Measurements from ENCODE around the gene FAXDC2.

FAXDC2 gene

GRCh38 chr5:154850255-154851062 is at the start of gene FAXDC2:
Gene FAXDC2, minus strand, starts transcription at chr5:154850603. Its CDS starts 12,425 bp downstream, at chr5:154838178.
- no peak for DNase-seq

GRCh38 chr5:154900066-154900465 is 49.7 kb upstream of the FAXDC2 start:
- DNase-seq, result no peak

- no peak for DNase-seq
These were observed 48.9 kb upstream of the FAXDC2 start for GRCh38 chr5:154899151-154899816.

GRCh38 chr5:154898210-154898609 is 47.8 kb upstream of the FAXDC2 start:
- DNase-seq, result no peak

- DNase-seq, result no peak
These were observed 46.3 kb upstream of the FAXDC2 start for GRCh38 chr5:154896562-154897165.

GRCh38 chr5:154895606-154896561 is 45.5 kb upstream of the FAXDC2 start:
- DNase-seq, result no peak

- DNase-seq, result no peak
These were observed 43.0 kb upstream of the FAXDC2 start for GRCh38 chr5:154893381-154893780.

- no peak for DNase-seq
These were observed 42.0 kb upstream of the FAXDC2 start for GRCh38 chr5:154892369-154892771.

GRCh38 chr5:154885439-154885838 is 35.0 kb upstream of the FAXDC2 start:
- no peak for DNase-seq

GRCh38 chr5:154884424-154884823 is 34.0 kb upstream of the FAXDC2 start:
- DNase-seq, result no peak

- DNase-seq, result no peak
These were observed 31.6 kb upstream of the FAXDC2 start for GRCh38 chr5:154881986-154882385.

GRCh38 chr5:154878642-154879335 is 28.4 kb upstream of the FAXDC2 start:
- DNase-seq, result no peak

GRCh38 chr5:154873791-154874331 is 23.5 kb upstream of the FAXDC2 start:
- DNase-seq, result no peak

GRCh38 chr5:154871734-154872133 is 21.3 kb upstream of the FAXDC2 start:
- no peak for DNase-seq

- no peak for DNase-seq
These were observed 18.3 kb upstream of the FAXDC2 start for GRCh38 chr5:154868702-154869101.

GRCh38 chr5:154866841-154867240 is 16.4 kb upstream of the FAXDC2 start:
- DNase-seq, result no peak

- DNase-seq, result no peak
These were observed 15.2 kb upstream of the FAXDC2 start for GRCh38 chr5:154865466-154866184.

GRCh38 chr5:154863291-154864080 is 13.1 kb upstream of the FAXDC2 start:
- DNase-seq, result no peak

- DNase-seq, result no peak
These were observed 12.4 kb upstream of the FAXDC2 start for GRCh38 chr5:154862766-154863165.

GRCh38 chr5:154861946-154862345 is 11.5 kb upstream of the FAXDC2 start:
- DNase-seq, result no peak

Data from NCI-H1694 (cell line).